ENCODE data around the gene TRIM38. TPM values are rescaled to one million over a fixed set of nuclear protein-coding genes. Genes with fewer than 3 reads are reported as not detected.

TRIM38 gene
- total RNA-seq, 1 donor from 2014 or later, result 0.77 TPM

- no peak for TF ChIP-seq CTCF (conservative IDR thresholded peaks at IDR 0.05)
- H3K9me3 Mint-ChIP-seq, result peaks cover 12% of the 10 kb centered on the region
- H3K4me1 Mint-ChIP-seq, result no peaks in the 10 kb centered on the region
- H3K27ac Mint-ChIP-seq (ENCODE audit: unreplicated experiment), result no peak overlapping the region
- H3K27me3 Mint-ChIP-seq (ENCODE audit: low read depth), result no peaks in the 10 kb centered on the region
- no peak overlapping the region for H3K4me3 Mint-ChIP-seq
- no peak for DNase-seq (ENCODE audit: low read depth, low spot score)
- H3K36me3 Mint-ChIP-seq (ENCODE audit: low read depth), result peaks cover 2% of the 10 kb centered on the region
These were observed 12.3 kb upstream of the TRIM38 start for GRCh38 chr6:25950297-25950696.

GRCh38 chr6:25951296-25952032 is 11.1 kb upstream of the TRIM38 start:
- H3K4me3 Mint-ChIP-seq, result no peak overlapping the region
- no peak for DNase-seq (ENCODE audit: low read depth, low spot score)
- TF ChIP-seq CTCF (conservative IDR thresholded peaks at IDR 0.05), result no peak
- no peaks in the 10 kb centered on the region for H3K27me3 Mint-ChIP-seq (ENCODE audit: low read depth)
- peaks cover 6% of the 10 kb centered on the region for H3K9me3 Mint-ChIP-seq
- H3K36me3 Mint-ChIP-seq (ENCODE audit: low read depth), result peaks cover 2% of the 10 kb centered on the region
- no peaks in the 10 kb centered on the region for H3K4me1 Mint-ChIP-seq
- no peak overlapping the region for H3K27ac Mint-ChIP-seq (ENCODE audit: unreplicated experiment)

GRCh38 chr6:25952535-25952934 is 10.1 kb upstream of the TRIM38 start:
- H3K27me3 Mint-ChIP-seq (ENCODE audit: low read depth), result no peaks in the 10 kb centered on the region
- no peak for DNase-seq (ENCODE audit: low read depth, low spot score)
- no peak overlapping the region for H3K4me3 Mint-ChIP-seq

GRCh38 chr6:25953733-25954132 is 8.9 kb upstream of the TRIM38 start:
- H3K4me3 Mint-ChIP-seq, result no peak overlapping the region
- H3K27me3 Mint-ChIP-seq (ENCODE audit: low read depth), result no peaks in the 10 kb centered on the region
- DNase-seq (ENCODE audit: low read depth, low spot score), result no peak
- no peaks in the 10 kb centered on the region for H3K4me1 Mint-ChIP-seq
- peaks cover 6% of the 10 kb centered on the region for H3K9me3 Mint-ChIP-seq
- no peak overlapping the region for H3K27ac Mint-ChIP-seq (ENCODE audit: unreplicated experiment)
- no peak for TF ChIP-seq CTCF (conservative IDR thresholded peaks at IDR 0.05)
- H3K36me3 Mint-ChIP-seq (ENCODE audit: low read depth), result peaks cover 2% of the 10 kb centered on the region

More at GRCh38 chr6:25952535-25952934, 10.1 kb upstream of the TRIM38 start:
- Mint-ChIP-seq H3K27ac (ENCODE audit: unreplicated experiment) (no peak overlapping the region), H3K9me3 (peaks cover 6% of the 10 kb centered on the region), H3K36me3 (ENCODE audit: low read depth) (peaks cover 2% of the 10 kb centered on the region), H3K4me1 (no peaks in the 10 kb centered on the region)
- TF ChIP-seq CTCF (conservative IDR thresholded peaks at IDR 0.05), result no peak

- H3K36me3 Mint-ChIP-seq (ENCODE audit: low read depth), result peaks cover 7% of the 10 kb centered on the region
- H3K4me1 Mint-ChIP-seq, result no peaks in the 10 kb centered on the region
- no peaks in the 10 kb centered on the region for H3K27me3 Mint-ChIP-seq (ENCODE audit: low read depth)
- no peak overlapping the region for H3K4me3 Mint-ChIP-seq
- no peak overlapping the region for H3K27ac Mint-ChIP-seq (ENCODE audit: unreplicated experiment)
- no peak for DNase-seq (ENCODE audit: low read depth, low spot score)
- peaks cover 11% of the 10 kb centered on the region for H3K9me3 Mint-ChIP-seq
- no peak for TF ChIP-seq CTCF (conservative IDR thresholded peaks at IDR 0.05)
These were observed 7.8 kb upstream of the TRIM38 start for GRCh38 chr6:25954756-25955155.
